A673 (cell line): Measurements from ENCODE around the gene OLFML1. TPM values are rescaled to one million over a fixed set of nuclear protein-coding genes. Genes with fewer than 3 reads are reported as not detected.

ENCODE experiments used
- BruUV-seq: library from RNA; stranded (reverse); fragments of 400-500 nt; replicated peaks from 2 replicates; lab custom pipeline; 2021; lab: Mats Ljungman, UMichigan
- CTCF ChIA-PET: fragments of 300-600 bp; sonication (Branson Sonifier 250); formaldehyde crosslinking; loops from one replicate; lab custom pipeline; 2022; ENCODE audit warnings: antibody characterized with exemption; lab: Charles Lee
- POLR2A ChIA-PET: fragments of 300-600 bp; sonication (Branson Sonifier 250); formaldehyde crosslinking; loops from one replicate; lab custom pipeline; 2022; ENCODE audit warnings: antibody characterized with exemption; ENCODE audit not compliant: low non-redundant PET; lab: Charles Lee
- DNase-seq: peaks from one replicate; pipeline ENCODE4 v3.0.0-alpha.2; 2015; ENCODE audit warnings: low spot score
- H3K27ac ChIP-seq: fragments of 200-600 bp; sonication (generic); 2 replicates; pipeline ENCODE4 v1.5.1; 2016; ENCODE audit warnings: mixed run types, low read depth, mild to moderate bottlenecking, mixed read lengths, antibody characterized with exemption, low read length; ENCODE audit not compliant: poor library complexity, severe bottlenecking
- H3K27me3 ChIP-seq: fragments of 200-600 bp; sonication (generic); replicated peaks from 2 replicates; pipeline ENCODE4 v1.6.1; 2017; ENCODE audit warnings: mixed run types, low read depth, mild to moderate bottlenecking, mixed read lengths, antibody characterized with exemption, low read length; ENCODE audit not compliant: insufficient read depth, poor library complexity
- H3K36me3 ChIP-seq: fragments of 200-600 bp; sonication (generic); 2 replicates; pipeline ENCODE4 v1.6.1; 2016; ENCODE audit warnings: mixed run types, mild to moderate bottlenecking, mixed read lengths, antibody characterized with exemption, low read length; ENCODE audit not compliant: insufficient read depth, poor library complexity, severe bottlenecking
- H3K4me1 ChIP-seq: fragments of 200-600 bp; sonication (generic); 2 replicates; pipeline ENCODE4 v1.6.1; 2017; ENCODE audit warnings: mixed run types, mild to moderate bottlenecking, mixed read lengths, antibody characterized with exemption, low read length; ENCODE audit not compliant: insufficient read depth, poor library complexity, severe bottlenecking
- H3K4me3 ChIP-seq: fragments of 200-600 bp; sonication (generic); 2 replicates; pipeline ENCODE4 v1.5.1; 2016; ENCODE audit warnings: low read depth, mixed run types, mild to moderate bottlenecking, mixed read lengths, low read length; ENCODE audit not compliant: poor library complexity, severe bottlenecking
- H3K9me3 ChIP-seq: fragments of 200-600 bp; sonication (generic); 2 replicates; pipeline ENCODE4 v1.6.1; 2016; ENCODE audit warnings: mixed run types, low read depth, mild to moderate bottlenecking, mixed read lengths, antibody characterized with exemption, low read length; ENCODE audit not compliant: poor library complexity, severe bottlenecking
- CTCF ChIP-seq: fragments of 300-800, 200-600 bp; sonication (generic); conservative IDR thresholded peaks from 2 replicates; pipeline ENCODE4 v1.5.1; 2017; ENCODE audit warnings: low read depth, mild to moderate bottlenecking, antibody characterized with exemption, low read length, moderate library complexity, mixed read lengths
- EZH2 ChIP-seq: fragments of 200-600 bp; sonication (generic); IDR thresholded peaks from 2 replicates; pipeline ENCODE4 v1.6.1; 2017; ENCODE audit warnings: borderline replicate concordance, low read depth, mild to moderate bottlenecking, mixed read lengths, antibody characterized with exemption, low read length; ENCODE audit not compliant: poor library complexity, severe bottlenecking
- intact Hi-C: fragments of 100-400 bp; cut with micrococcal nuclease; formaldehyde crosslinking; loops from one replicate; pipeline ENCODE4 v1.10.0; 2022; ENCODE audit not compliant: unreplicated experiment
- total RNA-seq: library from RNA; stranded (reverse); gene quantifications from 2 replicates; pipeline ENCODE4 v1.2.3, GENCODE V29; 2021

Gene OLFML1
- total RNA-seq, 1 experiment from 2014 or later: not detected

GRCh38 chr11:7449211-7449840 lies 36.0 kb upstream of the OLFML1 start:
- TF ChIP-seq EZH2 (no peak), CTCF (no peak)
- Histone ChIP-seq H3K36me3 (no peaks in the 10 kb centered on the region), H3K4me3 (no peak overlapping the region), H3K27ac (no peak overlapping the region), H3K27me3 (no peaks in the 10 kb centered on the region), H3K9me3 (no peaks in the 10 kb centered on the region), H3K4me1 (no peaks in the 10 kb centered on the region)
- DNase-seq: no peak
- CTCF ChIA-PET: no interaction called here
- no TSS peak for BruUV-seq
- intact Hi-C loops: no loop called here
- POLR2A ChIA-PET: no interaction called here

GRCh38 chr11:7449841-7450214 lies 35.5 kb upstream of the OLFML1 start:
- no peak for TF ChIP-seq EZH2
- TF ChIP-seq CTCF: no peak
- intact Hi-C loops: no loop called here
- CTCF ChIA-PET: no interaction called here
- Histone ChIP-seq H3K27ac (no peak overlapping the region), H3K9me3 (no peaks in the 10 kb centered on the region), H3K27me3 (no peaks in the 10 kb centered on the region), H3K36me3 (no peaks in the 10 kb centered on the region), H3K4me3 (no peak overlapping the region), H3K4me1 (no peaks in the 10 kb centered on the region)
- BruUV-seq: no TSS peak
- POLR2A ChIA-PET: no interaction called here
- no peak for DNase-seq

- POLR2A ChIA-PET: no interaction called here
- intact Hi-C loops: no loop called here
- Histone ChIP-seq H3K36me3 (no peaks in the 10 kb centered on the region), H3K4me1 (no peaks in the 10 kb centered on the region), H3K27ac (no peak overlapping the region), H3K27me3 (no peaks in the 10 kb centered on the region), H3K9me3 (no peaks in the 10 kb centered on the region), H3K4me3 (no peak overlapping the region)
- TF ChIP-seq CTCF (no peak), EZH2 (no peak)
- DNase-seq: no peak
- no TSS peak for BruUV-seq
- CTCF ChIA-PET: no interaction called here
Measured at GRCh38 chr11:7450836-7451235, 34.5 kb upstream of the OLFML1 start.
